ENCODE results near the gene SMARCAD1.

SMARCAD1 gene

GRCh38 chr4:94329933-94330332 lies 122.3 kb downstream of the SMARCAD1 start:
- H3K9ac ChIP-seq (ENCODE audit: low read length): no peak overlapping the region
- H3K4me3 ChIP-seq (ENCODE audit: low read length): no peak overlapping the region
- no peaks in the 10 kb centered on the region for H3K79me2 ChIP-seq (ENCODE audit: low read length)
- no peak overlapping the region for H3K27ac ChIP-seq (ENCODE audit: low read length)
- no peak overlapping the region for H3K4me2 ChIP-seq (ENCODE audit: low read length)
- no peak overlapping the region for H2AFZ ChIP-seq (ENCODE audit: low read depth, low read length)
- H3K27me3 ChIP-seq (ENCODE audit: low read depth, low read length): no peaks in the 10 kb centered on the region
- H4K20me1 ChIP-seq (ENCODE audit: insufficient read depth, low read length): no peaks in the 10 kb centered on the region
- H3K9me3 ChIP-seq (ENCODE audit: insufficient read depth, low read length): 0 out of 2 replicates have a peak, but pooled peaks cover 3% of the 10 kb centered on the region
- H3K4me1 ChIP-seq (ENCODE audit: low read length): no peaks in the 10 kb centered on the region
- H3K36me3 ChIP-seq (replicated peaks; ENCODE audit: low read depth, low read length): peaks cover 4% of the 10 kb centered on the region
- no peak for TF ChIP-seq EZH2phosphoT487 (IDR thresholded peaks at IDR 0.05; ENCODE audit: low read depth)
- TF ChIP-seq CTCF (IDR thresholded peaks at IDR 0.05; ENCODE audit: low read depth, low read length): no peak

- TF ChIP-seq EZH2phosphoT487 (IDR thresholded peaks at IDR 0.05; ENCODE audit: low read depth) (no peak), CTCF (IDR thresholded peaks at IDR 0.05; ENCODE audit: low read depth, low read length) (no peak)
- H3K9me3 ChIP-seq (ENCODE audit: insufficient read depth, low read length): no peaks in the 10 kb centered on the region
- no peak overlapping the region for H3K4me2 ChIP-seq (ENCODE audit: low read length)
- H3K9ac ChIP-seq (ENCODE audit: low read length): no peak overlapping the region
- H3K36me3 ChIP-seq (replicated peaks; ENCODE audit: low read depth, low read length): no peaks in the 10 kb centered on the region
- no peak overlapping the region for H2AFZ ChIP-seq (ENCODE audit: low read depth, low read length)
- H3K27ac ChIP-seq (ENCODE audit: low read length): no peak overlapping the region
- no peak overlapping the region for H3K4me3 ChIP-seq (ENCODE audit: low read length)
- H4K20me1 ChIP-seq (ENCODE audit: insufficient read depth, low read length): no peaks in the 10 kb centered on the region
- no peaks in the 10 kb centered on the region for H3K27me3 ChIP-seq (ENCODE audit: low read depth, low read length)
- no peaks in the 10 kb centered on the region for H3K79me2 ChIP-seq (ENCODE audit: low read length)
- H3K4me1 ChIP-seq (ENCODE audit: low read length): no peaks in the 10 kb centered on the region
These were observed 125.4 kb downstream of the SMARCAD1 start for GRCh38 chr4:94332983-94333590.

GRCh38 chr4:94333866-94334265 lies 126.2 kb downstream of the SMARCAD1 start:
- Histone ChIP-seq H3K36me3 (replicated peaks; ENCODE audit: low read depth, low read length) (no peaks in the 10 kb centered on the region), H2AFZ (ENCODE audit: low read depth, low read length) (no peak overlapping the region), H3K4me2 (ENCODE audit: low read length) (no peak overlapping the region), H3K9ac (ENCODE audit: low read length) (no peak overlapping the region), H3K27ac (ENCODE audit: low read length) (no peak overlapping the region), H3K9me3 (ENCODE audit: insufficient read depth, low read length) (no peaks in the 10 kb centered on the region), H3K4me3 (ENCODE audit: low read length) (no peak overlapping the region), H3K79me2 (ENCODE audit: low read length) (no peaks in the 10 kb centered on the region), H3K27me3 (ENCODE audit: low read depth, low read length) (no peaks in the 10 kb centered on the region), H3K4me1 (ENCODE audit: low read length) (no peaks in the 10 kb centered on the region), H4K20me1 (ENCODE audit: insufficient read depth, low read length) (no peaks in the 10 kb centered on the region)
- no peak for TF ChIP-seq CTCF (IDR thresholded peaks at IDR 0.05; ENCODE audit: low read depth, low read length)
- TF ChIP-seq EZH2phosphoT487 (IDR thresholded peaks at IDR 0.05; ENCODE audit: low read depth): no peak

- no peak overlapping the region for H3K4me2 ChIP-seq (ENCODE audit: low read length)
- H3K36me3 ChIP-seq (replicated peaks; ENCODE audit: low read depth, low read length): no peaks in the 10 kb centered on the region
- no peak overlapping the region for H3K4me3 ChIP-seq (ENCODE audit: low read length)
- no peaks in the 10 kb centered on the region for H3K9me3 ChIP-seq (ENCODE audit: insufficient read depth, low read length)
- H2AFZ ChIP-seq (ENCODE audit: low read depth, low read length): no peak overlapping the region
- H3K79me2 ChIP-seq (ENCODE audit: low read length): no peaks in the 10 kb centered on the region
- H3K27me3 ChIP-seq (ENCODE audit: low read depth, low read length): no peaks in the 10 kb centered on the region
- H4K20me1 ChIP-seq (ENCODE audit: insufficient read depth, low read length): no peaks in the 10 kb centered on the region
- TF ChIP-seq CTCF (IDR thresholded peaks at IDR 0.05; ENCODE audit: low read depth, low read length): no peak
- TF ChIP-seq EZH2phosphoT487 (IDR thresholded peaks at IDR 0.05; ENCODE audit: low read depth): no peak
- H3K9ac ChIP-seq (ENCODE audit: low read length): no peak overlapping the region
- peaks cover 5% of the 10 kb centered on the region; the same call in 1 of the 2 replicates for H3K4me1 ChIP-seq (ENCODE audit: low read length)
- H3K27ac ChIP-seq (ENCODE audit: low read length): no peak overlapping the region
These were observed 126.8 kb downstream of the SMARCAD1 start for GRCh38 chr4:94334476-94334875.

All from OCI-LY3 (cell line).